Transverse colon (tissue), 4 donors: ENCODE data around the gene CDK17. TPM values are rescaled to one million over a fixed set of nuclear protein-coding genes. Genes with fewer than 3 reads are reported as not detected.
A peak's percentile ranks its signal among the peaks of the same experiment; 100 is the strongest.

Experiments used
- DNase-seq: peaks from one replicate; pipeline ENCODE4 v3.0.0-alpha.2; 2019
- H3K27ac ChIP-seq, 4 donors: fragments of 200-600 bp; sonication (generic); 2 replicates each; pipeline ENCODE4 v1.5.1; 2016 to 2018; ENCODE audit warnings: inconsistent platforms in 4 of 4
- H3K27me3 ChIP-seq: fragments of 200-600 bp; sonication (generic); 2 replicates; pipeline ENCODE4 v1.5.1; 2017; ENCODE audit warnings: inconsistent platforms
- H3K36me3 ChIP-seq, 4 donors: fragments of 200-600 bp; sonication (generic); 2 replicates each; pipeline ENCODE4 v1.5.1; 2017 to 2019; ENCODE audit warnings: inconsistent platforms in 4 of 4
- H3K4me1 ChIP-seq, 4 donors: fragments of 200-600 bp; sonication (generic); 2 replicates each; pipeline ENCODE4 v1.5.1; 2017 to 2020; ENCODE audit warnings: inconsistent platforms in 4 of 4
- H3K4me3 ChIP-seq, 4 donors: fragments of 200-600 bp; sonication (generic); 1 replicate in 1 of 4; 2 replicates in 3 of 4; pipeline versions ENCODE4 v1.5.1 to v1.6.1; 2017 to 2019; ENCODE audit warnings: inconsistent platforms in 4 of 4
- H3K9me3 ChIP-seq, 2 donors: fragments of 200-600 bp; sonication (generic); 2 replicates each; pipeline ENCODE4 v1.5.1; 2017 to 2019; ENCODE audit warnings: inconsistent platforms in 2 of 2
- CTCF ChIP-seq, 5 experiments: fragments of 200-600 bp in 3 of 5; fragments of 450-650 bp in 2 of 5; sonication (generic) in 3 of 5; IDR thresholded peaks; 1 replicate in 2 of 5; 2 replicates in 3 of 5; pipeline ENCODE4 v1.5.1; 2016 to 2017; ENCODE audit warnings: antibody characterized with exemption in 5 of 5, inconsistent platforms in 3 of 5, mild to moderate bottlenecking in 2 of 5, moderate library complexity in 1 of 5
- EP300 ChIP-seq: sonication (generic); formaldehyde crosslinking; IDR thresholded peaks from one replicate; pipeline ENCODE4 v1.6.1; 2017; ENCODE audit warnings: antibody characterized with exemption, low read depth
- POLR2A ChIP-seq: fragments of 450-650 bp; IDR thresholded peaks from one replicate; pipeline ENCODE4 v1.6.1; 2016; ENCODE audit warnings: antibody characterized with exemption, mild to moderate bottlenecking, moderate library complexity
- POLR2AphosphoS5 ChIP-seq, 3 donors: sonication (generic); formaldehyde crosslinking; IDR thresholded peaks; one replicate each; pipeline ENCODE4 v1.6.1; 2016; ENCODE audit warnings: antibody characterized with exemption in 3 of 3
- WGBS, 2 donors: methylation state at CpG; one replicate each; pipeline ENCODE4 v1.1.5; 2018; ENCODE audit warnings: low coverage in 1 of 2; 5-methylcytosine and 5-hydroxymethylcytosine counted together
- in situ Hi-C, 4 donors: fragments of 200-750 bp; cut with MboI; loops; one replicate each; pipeline versions ENCODE4 v1.15.0 to v1.15.1; 2017; ENCODE audit warnings: low sequenced_read_pairs in 3 of 4, low pct_ligation_motif_present in 1 of 4, low pct_unique_long_range_greater_than_20kb in 1 of 4
- intact Hi-C: fragments of 100-400 bp; cut with DNase I; formaldehyde crosslinking; loops from one replicate; pipeline ENCODE4 v1.15.1; 2023; ENCODE audit warnings: low total_unique reads
- small RNA-seq, 4 donors: library from RNA; depleted of rRNA; stranded (forward); fragments of <200 nt; gene quantifications; one replicate each; pipeline ENCODE3, GENCODE V24; 2016
- total RNA-seq, 4 donors: library from RNA; depleted of rRNA; stranded (reverse); fragments of >200 nt; gene quantifications; one replicate each; pipeline ENCODE4 v1.1.0, GENCODE V29; 2016

The CDK17 gene
- total RNA-seq, 4 donors from 2014 or later: 32.5 to 81.4 (median 51.8) TPM

- TF ChIP-seq CTCF (IDR thresholded peaks at IDR 0.05) (no peak), EP300 (no peak), POLR2A (no peak), POLR2AphosphoS5 (IDR thresholded peaks at IDR 0.05) (no peak)
- DNase-seq: no peak
- in situ Hi-C loops (no loop called here), intact Hi-C loops (no loop called here)
- peak overlapping the region; percentile 81 to 90 (median 86) for H3K27ac ChIP-seq
- H3K4me3 ChIP-seq: no peak overlapping the region
- peaks cover 13 to 25% (median 18%) of the 10 kb centered on the region in 4 donors for H3K4me1 ChIP-seq
- H3K9me3 ChIP-seq: no peaks in the 10 kb centered on the region
- WGBS, 2 donors: 93 to 94% methylated on average over 3 to 13 of the region's 13 CpGs
- no peaks in the 10 kb centered on the region for H3K36me3 ChIP-seq
- H3K27me3 ChIP-seq: no peaks in the 10 kb centered on the region
These were observed 169.6 kb downstream of the CDK17 start for GRCh38 chr12:96230646-96231045.

- 84 to 93% methylated on average over 9 to 12 of the region's 12 CpGs for WGBS, 2 donors
- Histone ChIP-seq H3K9me3 (no peaks in the 10 kb centered on the region), H3K27ac (peak overlapping the region in 1 of 4 donors; percentile 0), H3K4me1 (peaks cover 5 to 21% (median 9%) of the 10 kb centered on the region in 4 donors), H3K36me3 (no peaks in the 10 kb centered on the region), H3K27me3 (no peaks in the 10 kb centered on the region), H3K4me3 (no peak overlapping the region)
- no peak for DNase-seq
- in situ Hi-C loops (loop anchor here in 1 of 4 donors (10.0 kb wide), 1 partner anchor 176 kb away; the partner anchor contains the start of gene CDK17), intact Hi-C loops (no loop called here)
- TF ChIP-seq POLR2AphosphoS5 (IDR thresholded peaks at IDR 0.05) (no peak), CTCF (IDR thresholded peaks at IDR 0.05) (no peak), POLR2A (no peak), EP300 (no peak)
These were observed 171.5 kb downstream of the CDK17 start for GRCh38 chr12:96228566-96229248.

Small RNA genes within 50 kb of the gene (small RNA-seq; reads per million reads assigned to genes)
- gene RN7SKP11 (0 reads per million in 4 donors), gene RNU4-24P (0 reads per million in 4 donors)

Other genes starting within 250 kb of the CDK17 start
- gene ELK3, start 206.1 kb downstream of the CDK17 start, total RNA-seq: 10 to 100 TPM in 1 of 4 donors, 1 to 10 TPM in 3; 2.2 to 11.3 (median 5.3) TPM
- gene CFAP54, start 89.1 kb upstream of the CDK17 start, total RNA-seq: 10 to 100 TPM in 1 of 4 donors, 1 to 10 TPM in 1, under 1 TPM in 1, not detected in 1; 0.14 to 22.3 (median 2.1) TPM